Measurements from ENCODE around the gene ZNF548.

GRCh38 chr19:57419439-57419838 lies 29.8 kb downstream of the ZNF548 start:
- TF ChIP-seq, protein P1, sequence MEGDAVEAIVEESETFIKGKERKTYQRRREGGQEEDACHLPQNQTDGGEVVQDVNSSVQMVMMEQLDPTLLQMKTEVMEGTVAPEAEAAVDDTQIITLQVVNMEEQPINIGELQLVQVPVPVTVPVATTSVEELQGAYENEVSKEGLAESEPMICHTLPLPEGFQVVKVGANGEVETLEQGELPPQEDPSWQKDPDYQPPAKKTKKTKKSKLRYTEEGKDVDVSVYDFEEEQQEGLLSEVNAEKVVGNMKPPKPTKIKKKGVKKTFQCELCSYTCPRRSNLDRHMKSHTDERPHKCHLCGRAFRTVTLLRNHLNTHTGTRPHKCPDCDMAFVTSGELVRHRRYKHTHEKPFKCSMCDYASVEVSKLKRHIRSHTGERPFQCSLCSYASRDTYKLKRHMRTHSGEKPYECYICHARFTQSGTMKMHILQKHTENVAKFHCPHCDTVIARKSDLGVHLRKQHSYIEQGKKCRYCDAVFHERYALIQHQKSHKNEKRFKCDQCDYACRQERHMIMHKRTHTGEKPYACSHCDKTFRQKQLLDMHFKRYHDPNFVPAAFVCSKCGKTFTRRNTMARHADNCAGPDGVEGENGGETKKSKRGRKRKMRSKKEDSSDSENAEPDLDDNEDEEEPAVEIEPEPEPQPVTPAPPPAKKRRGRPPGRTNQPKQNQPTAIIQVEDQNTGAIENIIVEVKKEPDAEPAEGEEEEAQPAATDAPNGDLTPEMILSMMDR (optimal IDR thresholded peaks at IDR 0.05 in 1 of 3, IDR thresholded peaks at IDR 0.05 in 1 of 3, conservative IDR thresholded peaks at IDR 0.05 in 1 of 3; ENCODE audit: extremely low read depth in 1 of 3, insufficient read depth in 2 of 3, low read length in 3 of 3): no peak
- TF ChIP-seq EZH2 (IDR thresholded peaks at IDR 0.05; ENCODE audit: low read length): no peak
